ENCODE measurements around the gene MYLK.

Gene MYLK

DNA sequence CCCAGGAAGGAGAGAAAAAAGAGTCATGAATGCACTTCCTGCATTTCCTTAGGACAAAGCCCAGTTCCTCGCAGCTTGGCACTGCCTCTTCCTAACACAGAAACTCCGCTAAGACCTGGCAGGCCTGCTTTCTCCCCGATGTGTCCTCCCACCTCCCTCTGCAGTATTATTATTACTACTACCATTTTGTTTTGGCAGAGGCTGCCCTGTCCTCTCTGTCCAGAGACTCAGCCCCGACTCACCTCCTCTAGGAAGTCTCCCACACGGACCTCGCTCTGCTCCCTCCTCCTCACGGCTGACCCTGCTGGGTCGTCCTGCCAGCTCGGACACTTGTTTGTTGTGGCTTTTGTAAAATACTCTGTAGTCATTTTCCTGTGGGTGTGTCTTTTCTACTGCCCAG is 192.1 kb downstream of the MYLK start:
- DNase-seq: no peak

DNA sequence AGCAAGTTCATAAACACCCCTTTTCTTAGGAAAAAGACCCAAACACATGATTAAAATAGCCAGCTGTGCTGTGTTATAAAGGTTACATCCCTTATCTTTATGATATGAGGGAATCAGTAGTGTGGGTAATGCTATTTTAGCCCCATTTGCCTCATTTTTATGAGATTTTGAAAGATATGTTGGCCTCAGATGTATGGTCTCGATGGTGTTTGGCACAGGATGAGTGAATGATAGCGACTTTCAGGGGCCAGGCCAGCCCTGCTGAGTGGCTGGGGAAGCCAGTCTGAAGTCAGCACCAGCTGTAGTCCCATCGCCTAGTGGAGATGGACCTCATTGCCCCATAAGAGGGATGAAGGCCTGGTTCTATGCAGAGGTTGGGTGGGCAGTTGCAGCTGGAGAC is 194.3 kb downstream of the MYLK start:
- no peak for DNase-seq

GRCh38 chr3:123688241-123688747 is 195.8 kb downstream of the MYLK start:
- no peak for DNase-seq

DNA sequence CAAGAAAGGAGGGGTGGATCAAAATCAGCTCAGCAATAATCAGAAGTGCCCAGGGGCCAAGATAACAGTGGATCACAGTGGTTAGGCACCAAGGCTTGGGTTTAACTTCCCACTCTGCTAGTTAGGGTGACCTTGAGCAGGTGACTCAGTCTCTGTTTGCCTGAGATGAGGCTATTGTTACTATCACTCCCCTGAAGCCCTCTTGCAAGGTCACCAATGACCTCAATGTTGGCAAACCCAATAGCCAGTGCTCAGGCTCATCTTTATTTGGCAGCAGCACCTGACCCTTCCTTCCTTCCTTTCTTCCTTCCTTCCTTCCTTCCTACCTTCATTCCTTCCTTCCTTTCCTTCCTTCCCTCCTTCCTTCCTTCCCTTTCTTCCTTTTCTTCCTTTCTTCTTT is 196.8 kb downstream of the MYLK start:
- no peak for DNase-seq

- no peak for DNase-seq
These were observed 197.9 kb downstream of the MYLK start for GRCh38 chr3:123686251-123686650.

DNA sequence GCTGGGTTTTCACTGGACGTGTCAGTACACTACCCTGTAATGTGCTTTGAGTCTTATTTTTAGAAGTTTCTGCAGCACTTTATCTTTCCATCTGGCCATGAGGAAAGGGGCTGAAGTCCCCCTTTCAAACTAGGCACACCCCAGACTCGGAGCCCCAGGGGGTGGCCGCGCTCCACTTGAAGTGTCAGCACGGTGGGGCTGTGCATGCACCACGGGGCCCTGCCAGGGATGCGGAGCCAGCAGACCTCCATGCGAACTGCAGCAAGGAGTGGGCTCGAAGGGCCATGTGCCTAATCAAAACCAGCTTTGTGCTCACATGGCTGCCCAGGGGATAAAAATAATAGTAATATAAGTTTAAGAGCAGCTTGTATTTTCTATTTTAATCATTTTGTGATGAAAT is 198.4 kb downstream of the MYLK start:
- no peak for DNase-seq

GRCh38 chr3:123684636-123685035 is 199.5 kb downstream of the MYLK start:
- no peak for DNase-seq

GRCh38 chr3:123684209-123684608 is 199.9 kb downstream of the MYLK start:
- DNase-seq: no peak

DNA sequence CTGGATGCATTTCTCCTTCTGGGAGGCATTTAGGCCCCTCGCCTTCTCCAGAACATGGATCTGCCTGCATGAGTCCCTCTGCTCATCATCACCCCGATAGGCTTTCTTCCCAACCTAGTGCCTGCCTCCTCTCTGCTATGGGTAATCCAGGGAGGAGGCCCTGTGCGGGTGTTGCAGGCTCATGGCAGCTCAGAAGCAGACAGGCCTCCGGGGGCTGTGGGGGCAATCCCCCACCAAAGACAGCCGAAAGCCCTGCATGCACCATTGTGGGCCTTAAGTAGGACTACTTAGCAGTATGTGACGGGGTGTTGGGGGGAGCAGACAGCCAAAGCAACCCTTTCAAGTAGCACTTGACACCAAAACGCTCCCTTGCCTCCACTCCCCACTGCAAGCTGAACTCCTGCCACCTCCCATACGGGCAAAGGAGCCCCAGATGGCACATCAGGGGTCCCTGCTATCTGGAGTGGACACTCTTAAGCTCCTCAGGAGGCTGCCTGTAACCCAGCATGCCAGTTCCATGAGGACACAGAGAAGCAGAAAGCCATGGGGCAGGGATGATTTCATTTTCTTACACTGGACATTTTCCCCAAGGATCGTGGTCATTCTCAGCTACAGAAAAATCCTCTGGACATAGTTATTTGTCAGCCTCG is 200.5 kb downstream of the MYLK start:
- no peak for DNase-seq

- no peak for DNase-seq
These were observed 201.2 kb downstream of the MYLK start for GRCh38 chr3:123682781-123683504.

- no peak for DNase-seq
These were observed 201.8 kb downstream of the MYLK start for GRCh38 chr3:123682302-123682701.

GRCh38 chr3:123679712-123680386 is 204.3 kb downstream of the MYLK start:
- DNase-seq: no peak

- DNase-seq: no peak
These were observed 206.0 kb downstream of the MYLK start for GRCh38 chr3:123678108-123678511.

DNA sequence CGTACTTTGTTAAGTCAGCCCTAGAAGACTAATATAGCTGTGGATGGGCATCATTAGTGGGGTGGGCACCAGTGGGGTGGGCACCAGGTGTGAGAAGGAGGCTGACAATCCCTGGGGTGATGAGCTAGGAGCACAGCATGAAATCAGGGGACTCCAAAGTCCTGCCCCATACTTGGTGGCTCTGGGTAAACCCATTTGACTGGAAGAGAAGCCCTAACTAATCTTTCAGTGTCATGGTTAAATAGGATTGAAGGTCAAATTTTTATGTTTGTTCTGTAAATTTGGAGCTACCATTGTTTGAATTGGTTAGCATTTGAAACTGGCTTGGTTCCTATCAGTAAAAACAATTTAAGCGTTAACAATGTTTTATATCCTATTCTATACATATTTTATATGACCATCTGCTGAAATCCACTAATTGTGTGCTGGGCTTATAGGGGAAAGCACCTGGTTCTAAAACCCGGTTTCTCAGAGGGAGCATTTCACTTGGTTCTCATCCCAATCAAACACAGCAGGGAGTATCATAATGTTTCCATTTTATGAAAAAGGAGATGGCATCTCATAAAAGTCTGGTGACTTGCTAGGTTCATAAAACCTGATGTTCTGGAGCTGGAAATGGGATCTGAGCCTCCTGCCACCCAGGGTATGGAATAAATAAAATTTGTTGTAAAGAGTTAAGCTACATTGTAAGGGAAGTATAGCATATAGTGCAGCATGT is 211.5 kb downstream of the MYLK start:
- no peak for DNase-seq

DNA sequence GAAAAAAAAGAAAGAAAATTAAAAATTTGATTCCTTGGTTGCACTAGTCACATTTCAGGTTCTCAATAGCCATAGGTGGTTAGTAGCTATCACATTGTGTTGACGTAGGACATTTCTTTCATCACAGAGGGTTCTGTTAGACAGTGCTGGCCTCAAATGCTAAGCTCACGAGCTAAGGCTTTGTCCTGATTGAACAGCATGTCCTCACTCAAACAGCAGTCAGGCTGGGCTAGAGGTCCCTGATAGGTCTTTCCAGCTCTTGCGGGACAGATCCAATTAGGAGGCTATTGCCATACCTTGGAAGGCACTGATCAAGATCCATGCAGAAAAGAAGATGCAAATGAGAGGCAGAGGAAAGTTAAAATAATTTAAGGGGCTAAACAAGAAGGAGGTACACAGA is 213.4 kb downstream of the MYLK start:
- DNase-seq: no peak

- no peak for DNase-seq
These were observed 215.2 kb downstream of the MYLK start for GRCh38 chr3:123668906-123669305.

DNA sequence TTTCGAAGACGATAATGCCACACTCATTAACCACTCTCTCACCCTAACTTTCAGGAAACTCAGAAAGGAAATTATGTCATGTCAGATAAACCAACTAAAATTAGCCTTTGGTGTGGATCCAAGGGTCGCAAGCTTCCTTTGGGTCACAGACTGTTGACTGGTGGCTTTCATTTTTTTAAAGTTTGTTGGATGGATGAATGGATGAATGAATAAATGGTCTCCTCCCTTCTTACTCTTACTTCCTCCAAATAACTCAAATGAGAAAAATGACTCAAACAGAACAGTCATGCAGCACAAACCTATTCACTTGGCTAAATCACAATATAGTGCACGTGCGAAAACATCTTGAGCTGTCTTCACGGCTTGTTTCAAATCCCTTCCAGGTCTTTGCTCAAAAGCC is 216.3 kb downstream of the MYLK start:
- DNase-seq: no peak

DNA sequence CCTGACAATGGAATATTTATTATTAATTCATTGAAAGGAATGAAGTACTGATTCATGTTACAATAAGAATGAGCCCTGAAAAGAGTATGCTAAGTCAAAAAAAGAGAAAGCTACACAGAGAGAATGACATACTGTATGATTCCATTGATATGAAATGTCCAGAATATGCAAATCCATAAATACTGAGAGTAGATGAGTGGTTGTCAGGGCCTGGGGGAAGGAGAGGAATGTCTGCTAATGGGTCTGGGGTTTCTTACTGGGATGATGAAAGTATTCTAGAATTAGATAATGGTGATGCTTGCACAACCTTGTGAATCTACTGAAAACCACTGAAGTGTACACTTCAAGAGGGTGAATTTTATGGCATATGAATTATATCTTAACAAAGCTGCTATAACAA is 219.4 kb downstream of the MYLK start:
- DNase-seq: no peak

DNA sequence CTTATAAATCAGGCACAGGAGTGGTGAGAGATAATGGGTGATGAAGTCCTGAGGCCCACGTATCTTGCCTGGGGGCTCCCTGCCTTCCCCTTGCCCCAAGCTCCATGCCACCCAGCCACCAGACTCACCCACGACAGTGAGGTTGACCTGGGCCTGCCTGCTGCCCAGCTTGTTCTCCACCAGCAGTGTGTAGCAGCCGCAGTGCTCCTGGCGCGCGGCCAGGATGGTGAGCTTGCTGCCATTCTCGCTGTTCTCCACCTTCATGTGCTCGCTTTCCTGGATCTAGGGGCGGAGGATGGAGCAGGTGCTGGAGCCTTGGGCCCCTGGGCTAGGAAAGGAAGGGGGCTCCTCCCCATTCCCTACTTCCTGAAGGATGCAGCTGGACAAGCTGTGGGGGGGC is 220.2 kb downstream of the MYLK start:
- DNase-seq: no peak

GRCh38 chr3:123661973-123662372 is 222.2 kb downstream of the MYLK start:
- DNase-seq: no peak

DNA sequence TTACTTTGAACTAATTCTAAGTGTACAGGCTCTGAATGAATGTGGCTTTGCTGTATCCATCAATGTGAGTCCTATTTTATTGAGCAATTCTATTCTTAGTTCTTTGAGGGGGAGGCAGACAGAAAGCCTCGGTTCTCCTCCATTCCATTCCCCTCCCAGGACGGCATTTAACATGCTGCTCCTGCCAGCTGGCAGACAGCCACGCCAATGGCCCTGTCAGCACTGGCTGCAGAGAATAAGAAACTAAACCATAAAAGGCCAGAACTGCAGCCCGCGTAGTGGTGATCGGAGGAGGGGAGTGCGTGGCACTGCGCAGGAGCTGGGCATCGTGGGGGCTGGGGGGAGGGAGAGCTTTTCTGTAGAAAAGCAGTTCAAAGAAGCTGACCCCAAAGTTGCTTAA is 223.2 kb downstream of the MYLK start:
- no peak for DNase-seq

GRCh38 chr3:123660141-123660675 is 223.9 kb downstream of the MYLK start:
- no peak for DNase-seq

GRCh38 chr3:123658852-123659206 is 225.3 kb downstream of the MYLK start:
- no peak for DNase-seq
